GM18508 (cell line): ENCODE data around the gene ZNF24.

Experiments
- ATAC-seq: cut with Tn5 transposase; IDR thresholded peaks from one replicate; pipeline ENCODE4 v1.9.1; 2021; ENCODE audit warnings: moderate number of reproducible peaks; ENCODE audit not compliant: insufficient read depth, unreplicated experiment

The ZNF24 gene

DNA sequence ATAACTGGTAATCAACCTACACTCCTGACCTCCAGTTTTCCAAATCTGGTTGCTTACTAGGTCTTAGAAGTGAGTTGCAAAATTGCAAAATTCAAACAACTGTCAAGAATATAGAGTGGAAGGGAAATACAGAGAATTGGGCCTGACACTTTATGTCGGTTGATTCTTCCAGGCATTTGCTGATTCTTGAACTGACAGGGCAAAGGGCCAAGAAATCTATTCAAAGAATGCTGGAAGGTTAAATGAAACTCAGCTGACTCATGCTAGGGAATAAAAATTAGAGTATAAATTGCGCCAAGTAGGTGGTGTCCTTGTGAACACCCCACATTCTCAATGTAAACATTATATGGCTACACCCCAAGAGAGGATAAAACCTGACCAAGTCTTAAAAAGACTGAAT lies 32.7 kb downstream of the ZNF24 start:
- no peak for ATAC-seq

DNA sequence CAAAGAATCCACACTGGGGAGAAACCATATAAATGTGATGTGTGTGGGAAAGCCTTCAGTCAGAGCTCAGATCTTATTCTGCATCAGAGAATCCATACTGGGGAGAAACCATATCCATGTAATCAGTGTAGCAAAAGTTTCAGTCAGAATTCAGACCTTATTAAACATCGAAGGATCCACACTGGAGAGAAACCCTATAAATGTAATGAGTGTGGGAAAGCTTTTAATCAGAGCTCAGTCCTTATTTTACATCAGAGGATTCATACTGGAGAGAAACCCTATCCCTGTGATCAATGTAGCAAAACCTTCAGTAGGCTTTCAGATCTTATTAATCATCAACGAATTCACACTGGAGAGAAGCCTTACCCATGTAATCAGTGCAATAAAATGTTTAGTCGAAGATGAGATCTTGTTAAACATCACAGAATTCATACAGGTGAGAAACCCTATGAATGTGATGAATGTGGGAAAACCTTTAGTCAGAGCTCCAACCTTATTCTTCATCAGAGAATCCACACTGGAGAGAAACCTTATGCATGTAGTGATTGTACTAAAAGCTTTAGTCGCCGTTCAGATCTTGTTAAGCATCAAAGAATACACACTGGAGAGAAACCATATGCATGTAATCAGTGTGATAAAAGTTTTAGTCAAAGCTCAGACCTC lies 37.5 kb downstream of the ZNF24 start:
- no peak for ATAC-seq

DNA sequence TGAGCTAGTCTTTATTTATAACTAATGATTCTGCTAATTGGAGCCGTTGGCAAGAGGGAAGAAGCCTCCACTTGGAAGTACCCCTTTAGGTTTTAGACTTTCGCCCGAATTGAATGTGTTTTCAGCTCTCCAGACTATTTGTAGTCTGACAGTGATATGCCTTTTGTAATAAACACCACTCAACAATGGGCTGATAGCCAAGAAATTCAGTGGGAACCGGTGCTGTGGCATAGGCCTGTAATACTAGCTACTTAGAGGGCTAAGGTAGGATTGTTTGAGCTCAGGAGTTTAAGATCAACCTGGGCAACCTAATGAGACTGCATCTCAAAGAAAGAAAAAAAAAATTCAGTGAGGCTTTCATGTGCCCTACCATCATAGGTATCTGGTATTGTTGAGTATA lies 40.6 kb downstream of the ZNF24 start:
- ATAC-seq: no peak

DNA sequence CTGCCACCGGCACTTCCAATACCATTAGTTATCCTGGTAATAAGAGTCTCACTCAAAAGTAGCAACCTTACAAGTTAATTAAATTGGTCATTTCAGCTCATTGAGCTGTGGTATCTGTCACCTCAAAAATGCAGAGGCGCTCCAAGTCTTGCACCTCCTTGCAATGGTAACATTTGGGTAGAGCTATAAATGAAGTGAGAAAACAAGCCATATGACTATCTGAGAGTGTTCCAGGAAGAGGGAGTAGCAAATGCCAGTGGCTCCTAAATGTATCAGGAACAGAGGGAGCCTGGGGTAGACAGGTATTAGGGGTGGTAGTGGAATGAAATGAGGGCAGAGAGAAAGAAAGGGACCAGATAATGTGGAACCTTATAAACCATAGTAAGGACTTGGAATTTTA lies 48.2 kb downstream of the ZNF24 start:
- no peak for ATAC-seq

DNA sequence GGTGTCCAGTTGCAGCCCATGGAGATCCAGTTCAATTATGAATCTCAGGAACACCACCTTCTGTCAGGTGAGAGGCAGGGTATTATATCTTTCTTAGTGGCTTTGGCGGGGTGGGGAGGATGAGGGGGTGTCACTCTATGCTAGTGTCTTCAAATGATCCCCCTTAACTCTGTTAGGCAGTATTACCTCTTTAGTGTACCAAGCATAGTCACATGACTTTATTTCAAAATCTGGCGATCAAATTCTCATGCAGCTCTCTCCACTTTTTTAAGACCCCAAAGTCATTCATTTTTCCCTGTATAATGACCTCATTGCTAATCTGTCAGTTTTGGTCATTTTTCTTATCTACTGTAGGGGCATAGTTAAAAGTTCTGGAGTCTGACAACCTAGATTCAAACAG lies 53.1 kb downstream of the ZNF24 start:
- no peak for ATAC-seq

DNA sequence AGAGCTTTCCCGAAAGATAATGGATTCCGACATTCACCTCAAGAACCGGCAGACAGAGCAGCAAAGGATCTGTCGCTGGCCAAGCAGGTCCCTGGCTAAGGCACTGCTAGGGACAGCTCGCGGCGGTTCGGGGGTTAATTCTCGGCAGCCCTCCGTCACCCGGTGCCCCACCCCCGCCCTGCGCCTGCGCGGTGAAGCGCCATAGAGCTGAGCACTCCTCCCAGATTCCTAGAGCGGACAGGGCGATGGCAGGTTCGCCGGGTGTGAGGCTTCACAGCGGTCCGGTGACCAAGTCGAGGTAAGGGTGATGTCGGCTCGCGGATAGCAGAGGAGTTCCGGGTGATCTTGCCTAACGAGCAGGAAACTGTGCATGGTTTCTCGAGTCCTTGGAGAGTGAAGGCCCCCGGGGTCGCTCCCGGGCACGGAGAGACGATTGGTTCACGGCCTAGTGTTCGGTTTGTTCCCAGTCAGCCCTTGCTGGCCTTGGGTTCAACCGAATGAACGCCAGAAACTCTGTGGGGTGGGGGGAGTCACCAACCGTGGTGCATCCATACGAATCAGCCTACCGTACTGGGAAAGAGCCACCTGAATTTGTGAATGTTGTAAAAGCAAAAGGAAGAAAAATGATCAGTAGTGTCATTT lies 54.0 kb downstream of the ZNF24 start, which contains the start of gene ZSCAN30:
TSS of gene ZSCAN30 (minus strand) at position 136 of the 642 bp plus-strand sequence. CDS start 25,877 bp downstream, outside the sequence.
- peak; percentile 79 for ATAC-seq

DNA sequence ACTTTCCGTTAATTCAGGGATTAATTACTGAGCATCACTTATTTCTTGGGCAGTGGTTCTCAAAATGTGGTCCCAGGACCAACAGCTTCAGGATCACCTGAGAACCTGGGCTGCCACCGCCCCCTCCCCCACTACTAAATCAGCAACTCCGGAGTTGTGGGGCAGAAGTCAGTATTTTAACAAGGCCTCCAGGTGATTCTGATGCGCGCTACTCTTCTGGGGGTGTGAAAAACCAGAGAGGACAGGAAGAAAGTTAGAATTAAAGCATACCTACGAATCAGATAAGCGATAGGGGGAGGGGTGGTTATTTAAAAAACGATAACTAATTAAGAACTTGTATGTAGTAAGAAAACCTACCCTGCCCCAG lies 54.5 kb downstream of the ZNF24 start:
- ATAC-seq: no peak

DNA sequence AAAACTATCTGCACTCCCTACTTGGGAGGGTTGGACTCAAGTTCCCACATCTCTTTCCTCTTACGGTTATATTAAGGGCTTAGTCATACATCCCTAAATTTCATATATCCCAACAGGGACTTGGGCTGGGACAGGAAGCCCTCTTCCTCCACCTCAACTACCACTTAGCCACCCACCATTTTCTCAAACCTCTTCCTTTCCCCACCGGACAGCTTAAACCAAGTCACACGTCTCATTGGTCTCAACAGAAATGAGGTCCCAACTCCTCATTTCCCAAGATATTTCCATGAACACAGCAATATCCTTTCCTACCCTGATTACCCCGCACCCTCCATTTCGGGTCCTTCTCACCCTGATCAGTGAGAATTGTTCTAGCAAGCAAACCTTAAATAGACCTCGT lies 54.9 kb downstream of the ZNF24 start:
- ATAC-seq: no peak

DNA sequence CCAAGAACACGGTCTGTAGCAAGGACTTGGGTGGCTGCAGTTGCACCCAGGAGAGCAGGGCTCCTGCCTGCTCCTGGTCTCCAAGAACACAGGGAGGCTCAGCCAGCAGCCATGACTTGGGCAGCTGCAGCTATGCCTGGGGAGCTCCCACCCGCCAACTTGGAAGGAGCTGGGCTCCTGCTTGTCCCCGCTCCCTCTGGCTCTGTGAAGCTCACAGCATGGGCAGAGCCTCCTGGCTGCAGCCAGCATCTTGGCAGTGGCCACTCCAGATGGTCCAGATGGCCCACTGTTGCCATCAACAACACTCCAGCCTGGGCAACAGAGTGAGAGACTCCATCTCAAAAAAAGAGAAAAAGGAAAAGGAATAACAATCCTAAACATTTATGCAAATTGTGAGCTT lies 59.4 kb downstream of the ZNF24 start:
- ATAC-seq: no peak

DNA sequence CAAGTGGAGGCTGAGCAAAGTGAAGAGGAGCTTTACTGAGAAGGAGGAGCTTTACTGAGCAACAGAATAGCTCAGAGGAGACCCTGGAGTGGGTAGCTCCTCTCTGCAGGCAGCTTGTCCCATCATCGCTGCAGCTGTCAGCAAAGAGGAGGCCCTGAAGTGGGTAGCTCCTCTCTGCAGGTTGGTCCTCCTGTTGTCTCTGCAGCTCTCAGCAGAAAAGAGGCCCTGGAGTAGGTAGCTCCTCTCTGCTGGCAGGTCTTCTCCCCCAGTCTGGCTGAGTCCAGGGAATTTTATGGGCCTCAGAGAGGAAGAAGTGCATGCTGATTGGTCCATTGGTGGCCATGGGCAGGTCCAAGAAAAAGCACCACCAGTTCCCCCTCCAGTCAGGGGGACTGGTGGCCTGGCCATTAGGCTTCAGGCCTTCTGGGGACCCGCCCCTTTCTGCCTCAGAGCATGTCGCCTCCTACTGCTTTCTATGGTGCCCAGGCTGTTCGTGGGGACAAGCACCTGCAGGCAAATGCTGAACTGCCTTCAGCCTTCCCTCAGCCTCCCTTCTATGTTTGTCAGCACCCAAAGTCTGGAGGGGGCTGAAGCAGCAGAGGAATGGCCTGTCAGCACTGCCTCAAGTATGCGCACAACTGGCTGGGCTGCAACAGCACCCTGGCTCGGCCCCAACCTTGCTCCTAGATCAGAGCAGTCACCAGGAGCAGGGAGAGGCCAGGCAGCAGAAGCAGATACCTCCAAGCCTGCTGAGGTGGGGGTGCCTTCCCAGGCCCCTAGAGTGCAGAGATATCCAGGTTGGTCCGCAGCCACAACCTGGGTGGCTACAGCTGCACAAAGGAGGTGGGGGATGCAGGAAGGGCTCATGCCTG lies 60.1 kb downstream of the ZNF24 start:
- ATAC-seq: no peak

DNA sequence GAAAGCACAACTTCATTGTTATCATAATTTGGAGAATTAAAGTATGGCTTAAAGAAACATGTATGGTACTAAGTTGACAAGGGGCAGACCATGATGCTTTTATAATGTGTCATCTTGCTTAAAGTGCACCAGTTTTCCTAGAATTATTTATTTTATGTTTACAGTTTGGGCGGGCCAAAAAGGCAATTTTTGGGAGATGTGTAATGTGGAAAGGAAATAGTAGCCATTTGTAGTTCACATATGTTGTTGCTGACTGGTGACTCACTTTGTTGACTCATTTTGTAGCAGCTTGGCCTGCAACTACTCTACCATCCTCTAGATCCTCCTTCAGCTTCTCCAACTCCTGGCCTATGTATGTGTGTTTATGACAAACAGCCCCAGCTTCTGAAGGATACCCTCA lies 61.9 kb downstream of the ZNF24 start:
- ATAC-seq: no peak
